ENCODE data around the gene CASKIN1. TPM values are rescaled to one million over a fixed set of nuclear protein-coding genes. Genes with fewer than 3 reads are reported as not detected.

Gene CASKIN1
- total RNA-seq, 4 donors from 2014 or later = 0.71 to 2.2 (median 1.3) TPM

DNA sequence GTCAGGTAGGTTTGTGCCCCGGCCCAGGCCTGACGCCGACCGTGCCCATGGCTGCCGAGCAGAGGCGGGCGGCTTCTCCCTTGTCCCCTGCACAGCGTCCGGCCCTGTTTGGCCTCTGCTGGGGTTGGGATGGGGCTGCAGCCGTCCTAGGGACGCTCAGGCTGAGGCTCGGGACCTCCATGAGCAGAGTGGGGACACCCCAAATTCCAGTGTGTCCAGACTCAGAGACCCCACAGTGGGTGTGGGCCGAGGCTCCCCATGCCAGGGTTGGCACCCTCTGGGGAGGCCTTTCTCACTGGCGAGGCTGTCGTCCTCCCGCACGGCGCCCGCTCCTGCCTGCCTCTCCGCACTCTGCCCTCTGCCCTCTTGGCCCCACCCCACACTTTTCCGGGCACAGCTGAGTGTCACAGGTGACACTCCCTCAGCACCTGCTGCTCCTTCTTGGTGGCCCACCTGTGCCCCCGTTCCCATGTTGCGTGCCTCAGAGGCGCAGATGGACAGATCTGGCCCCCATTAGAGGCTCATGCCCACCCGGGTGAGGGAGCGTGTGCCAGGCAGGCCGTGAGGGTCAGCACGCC, 24.7 kb downstream of the CASKIN1 start:
- WGBS, 2 donors = 95% methylated on average over 19 to 21 of the region's 28 CpGs
- TF ChIP-seq, protein P1, sequence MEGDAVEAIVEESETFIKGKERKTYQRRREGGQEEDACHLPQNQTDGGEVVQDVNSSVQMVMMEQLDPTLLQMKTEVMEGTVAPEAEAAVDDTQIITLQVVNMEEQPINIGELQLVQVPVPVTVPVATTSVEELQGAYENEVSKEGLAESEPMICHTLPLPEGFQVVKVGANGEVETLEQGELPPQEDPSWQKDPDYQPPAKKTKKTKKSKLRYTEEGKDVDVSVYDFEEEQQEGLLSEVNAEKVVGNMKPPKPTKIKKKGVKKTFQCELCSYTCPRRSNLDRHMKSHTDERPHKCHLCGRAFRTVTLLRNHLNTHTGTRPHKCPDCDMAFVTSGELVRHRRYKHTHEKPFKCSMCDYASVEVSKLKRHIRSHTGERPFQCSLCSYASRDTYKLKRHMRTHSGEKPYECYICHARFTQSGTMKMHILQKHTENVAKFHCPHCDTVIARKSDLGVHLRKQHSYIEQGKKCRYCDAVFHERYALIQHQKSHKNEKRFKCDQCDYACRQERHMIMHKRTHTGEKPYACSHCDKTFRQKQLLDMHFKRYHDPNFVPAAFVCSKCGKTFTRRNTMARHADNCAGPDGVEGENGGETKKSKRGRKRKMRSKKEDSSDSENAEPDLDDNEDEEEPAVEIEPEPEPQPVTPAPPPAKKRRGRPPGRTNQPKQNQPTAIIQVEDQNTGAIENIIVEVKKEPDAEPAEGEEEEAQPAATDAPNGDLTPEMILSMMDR (IDR thresholded peaks at IDR 0.05) = no peak
- TF ChIP-seq POLR2A (IDR thresholded peaks at IDR 0.05) = no peak
- no peak overlapping the region for H3K4me3 ChIP-seq (ENCODE audit: low read depth, poor library complexity, severe bottlenecking)
- no peak for DNase-seq (ENCODE audit: low spot score in 2 of 2)
- intact Hi-C loops (cut with DNase I; ENCODE audit: low total_unique reads) = no loop called here

DNA sequence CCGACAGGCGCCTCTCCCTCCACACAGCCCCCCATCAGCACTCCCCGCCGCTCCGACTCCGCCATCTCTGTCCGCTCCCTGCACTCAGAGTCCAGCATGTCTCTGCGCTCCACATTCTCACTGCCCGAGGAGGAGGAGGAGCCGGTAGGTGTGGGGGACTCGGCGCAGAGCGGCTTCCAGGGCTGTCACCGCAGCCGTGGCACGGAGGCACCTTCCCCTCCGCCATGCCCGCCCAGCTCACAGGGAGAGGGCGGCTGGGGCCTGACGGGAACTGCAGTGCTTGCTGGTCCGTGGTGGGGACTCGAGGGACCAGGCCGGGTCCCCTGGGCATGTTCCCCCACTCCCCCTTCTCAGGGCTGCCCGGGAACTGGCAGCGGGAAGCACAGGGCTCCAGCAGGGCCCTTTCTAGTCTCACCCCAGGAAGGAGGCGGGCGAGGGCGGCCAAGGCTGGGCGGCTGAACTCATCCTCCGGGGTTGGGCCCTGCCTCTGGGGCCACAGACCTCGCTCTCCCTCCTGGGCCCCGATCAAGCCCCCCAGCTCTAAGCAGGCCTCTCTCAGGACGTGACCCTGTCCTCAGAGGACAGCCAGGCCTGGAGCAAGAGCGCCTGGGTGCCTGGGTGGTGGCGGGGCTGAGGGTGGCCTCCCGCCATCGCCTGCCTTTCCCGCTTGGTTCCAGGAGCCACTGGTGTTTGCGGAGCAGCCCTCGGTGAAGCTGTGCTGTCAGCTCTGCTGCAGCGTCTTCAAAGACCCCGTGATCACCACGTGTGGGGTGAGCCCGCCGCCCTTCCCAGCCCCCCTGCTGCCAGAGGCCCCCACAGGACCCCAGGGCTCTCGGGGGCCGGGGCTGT, 25.6 kb downstream of the CASKIN1 start:
- no peak for DNase-seq (ENCODE audit: low spot score in 2 of 2)
- intact Hi-C loops (cut with DNase I; ENCODE audit: low total_unique reads) = no loop called here
- WGBS, 2 donors = 87 to 94% methylated on average over 34 to 37 of the region's 47 CpGs
- TF ChIP-seq POLR2A (IDR thresholded peaks at IDR 0.05) = no peak
- TF ChIP-seq, protein P1 (IDR thresholded peaks at IDR 0.05) = no peak
- H3K4me3 ChIP-seq (ENCODE audit: low read depth, poor library complexity, severe bottlenecking) = no peak overlapping the region

DNA sequence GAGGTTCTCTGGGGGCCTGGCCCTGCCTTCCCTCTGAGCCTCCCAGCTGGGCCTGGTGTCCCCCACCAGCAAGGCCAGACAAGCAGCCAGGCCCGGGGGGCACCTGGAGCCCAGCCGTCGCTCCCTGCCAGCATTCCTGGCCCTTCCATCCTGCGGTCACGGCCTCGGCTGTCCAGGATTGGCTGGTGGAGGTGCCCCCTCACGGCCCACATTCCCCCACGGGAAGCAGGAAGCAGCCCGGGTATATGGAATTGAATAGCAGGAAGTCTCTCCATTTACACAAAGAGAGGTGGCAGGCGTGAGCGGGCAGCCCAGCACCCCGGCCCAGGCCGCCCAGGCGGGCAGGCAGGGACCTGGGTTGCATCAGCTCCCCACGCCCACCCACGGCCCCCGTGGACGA, 26.3 kb downstream of the CASKIN1 start:
- H3K4me3 ChIP-seq (ENCODE audit: low read depth, poor library complexity, severe bottlenecking) = no peak overlapping the region
- WGBS, 2 donors = 67 to 90% methylated on average over 6 to 15 of the region's 18 CpGs
- DNase-seq (ENCODE audit: low spot score in 2 of 2) = no peak
- no peak for TF ChIP-seq POLR2A (IDR thresholded peaks at IDR 0.05)
- TF ChIP-seq, protein P1 (IDR thresholded peaks at IDR 0.05) = no peak
- intact Hi-C loops (cut with DNase I; ENCODE audit: low total_unique reads) = no loop called here

DNA sequence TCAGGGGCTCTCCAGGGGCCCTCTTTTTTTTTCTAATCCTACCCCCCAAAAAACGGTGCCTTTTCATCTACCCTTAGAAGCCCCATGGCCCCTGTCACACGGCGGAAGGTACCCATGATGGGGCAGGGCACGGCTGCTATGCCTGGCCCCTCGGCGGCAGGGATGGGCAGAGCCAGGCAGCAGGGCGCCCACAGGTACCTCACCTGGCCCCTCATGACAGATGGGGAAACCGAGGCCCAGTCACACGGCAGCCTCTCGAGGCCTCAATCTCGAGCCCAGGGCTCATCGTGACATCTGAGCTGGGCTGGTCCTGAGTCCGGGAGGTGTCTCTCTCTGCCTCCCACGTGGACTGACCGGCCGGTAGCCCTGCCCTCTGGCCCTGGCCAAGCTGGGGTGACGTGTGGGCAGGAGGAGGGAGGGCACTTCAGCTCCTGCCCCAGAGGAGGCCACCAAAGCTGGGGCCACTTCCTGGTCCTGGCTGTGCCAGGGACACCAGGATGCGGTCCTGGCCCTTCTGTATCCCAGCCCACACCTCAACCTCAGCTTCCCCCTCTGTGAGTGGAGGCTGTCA, 29.3 kb downstream of the CASKIN1 start:
- TF ChIP-seq, protein P1 (IDR thresholded peaks at IDR 0.05) = no peak
- TF ChIP-seq POLR2A (IDR thresholded peaks at IDR 0.05) = no peak
- no peak overlapping the region for H3K4me3 ChIP-seq (ENCODE audit: low read depth, poor library complexity, severe bottlenecking)
- intact Hi-C loops (cut with DNase I; ENCODE audit: low total_unique reads) = no loop called here
- WGBS, 2 donors = 91 to 94% methylated on average over 12 to 18 of the region's 18 CpGs
- DNase-seq (ENCODE audit: low spot score in 2 of 2) = no peak

DNA sequence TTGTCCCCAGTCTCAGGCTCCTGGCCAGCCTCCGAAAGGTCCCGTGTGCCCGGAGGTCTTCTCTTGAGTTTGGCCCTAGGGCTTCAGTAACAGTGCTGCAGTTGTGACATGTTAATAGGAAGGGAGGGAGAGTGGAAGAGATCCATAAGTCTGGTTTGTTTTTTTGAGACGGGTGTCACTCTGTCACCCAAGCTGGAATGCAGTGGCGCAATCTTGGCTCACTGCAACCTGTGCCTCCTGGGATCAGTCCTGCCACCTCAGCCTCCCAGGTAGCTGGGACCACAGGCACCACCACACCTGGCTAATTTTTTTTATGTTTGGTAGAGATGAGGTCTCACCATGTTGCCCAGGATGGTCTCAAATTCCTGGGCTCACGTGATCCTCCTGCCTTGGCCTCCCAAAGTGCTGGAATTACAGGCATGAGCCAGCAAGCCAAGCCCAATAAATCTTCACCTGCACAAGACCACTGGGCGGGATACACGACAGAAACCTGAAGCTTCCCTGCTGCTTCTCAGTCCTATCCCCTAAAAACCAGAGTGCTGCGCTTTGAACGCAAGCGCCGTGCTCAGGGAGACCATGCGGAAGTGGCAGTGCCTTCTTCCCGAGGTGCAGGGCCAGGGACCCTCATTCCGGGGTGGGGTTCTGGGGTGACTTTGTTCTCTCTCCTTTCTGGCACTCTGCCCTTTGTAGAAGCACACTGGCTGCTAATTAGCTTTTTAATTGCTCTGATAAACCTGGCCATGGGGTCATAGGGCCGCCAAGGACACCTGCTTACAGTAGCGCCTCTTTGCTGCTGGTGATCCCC, 29.9 kb downstream of the CASKIN1 start:
- H3K4me3 ChIP-seq (ENCODE audit: low read depth, poor library complexity, severe bottlenecking) = no peak overlapping the region
- WGBS, 2 donors = 80 to 85% methylated on average over 17 of the region's 17 CpGs
- TF ChIP-seq, protein P1 (IDR thresholded peaks at IDR 0.05) = no peak
- TF ChIP-seq POLR2A (IDR thresholded peaks at IDR 0.05) = no peak
- intact Hi-C loops (cut with DNase I; ENCODE audit: low total_unique reads) = no loop called here
- DNase-seq (ENCODE audit: low spot score in 2 of 2) = no peak

Data from lower leg skin (tissue), 4 donors.